MCF 10A (cell line): ENCODE data around the gene INAFM2. TPM values are rescaled to one million over a fixed set of nuclear protein-coding genes. Genes with fewer than 3 reads are reported as not detected.
A peak's percentile ranks its signal among the peaks of the same experiment; 100 is the strongest.

Source experiments
- BruUV-seq: library from RNA; stranded (reverse); fragments of 400-500 nt; replicated peaks from 2 replicates; lab custom pipeline; 2021; lab: Mats Ljungman, UMichigan
- CTCF ChIA-PET: fragments of 300-600 bp; sonication (Branson Sonifier 250); formaldehyde crosslinking; extraction: SDS; loops from one replicate; lab custom pipeline; 2021; ENCODE audit warnings: antibody characterized with exemption, inconsistent platforms; lab: Yijun Ruan, JAX
- POLR2A ChIA-PET: fragments of 300-600, 350-650 bp; sonication (Branson Sonifier 250); formaldehyde crosslinking; extraction: SDS; loops from one replicate; lab custom pipeline; 2020; ENCODE audit warnings: antibody characterized with exemption, inconsistent platforms; lab: Yijun Ruan, JAX
- DNase-seq: peaks from one replicate; pipeline ENCODE4 v3.0.0-alpha.2; 2018; ENCODE audit not compliant: unreplicated experiment
- H3K27ac Mint-ChIP-seq: one replicate; pipeline ENCODE4 v1.8.0; 2022; ENCODE audit warnings: mild to moderate bottlenecking, low read depth, mixed read lengths; ENCODE audit not compliant: unreplicated experiment
- H3K27me3 Mint-ChIP-seq: one replicate; pipeline ENCODE4 v1.8.0; 2022; ENCODE audit warnings: mixed read lengths; ENCODE audit not compliant: insufficient read depth, unreplicated experiment
- H3K36me3 Mint-ChIP-seq: one replicate; pipeline ENCODE4 v1.8.0; 2022; ENCODE audit warnings: mild to moderate bottlenecking, moderate library complexity, mixed read lengths; ENCODE audit not compliant: insufficient read depth, unreplicated experiment
- H3K4me1 Mint-ChIP-seq: one replicate; pipeline ENCODE4 v1.8.0; 2022; ENCODE audit warnings: mixed read lengths; ENCODE audit not compliant: insufficient read depth, unreplicated experiment
- H3K4me3 Mint-ChIP-seq: one replicate; pipeline ENCODE4 v1.8.0; 2022; ENCODE audit warnings: mild to moderate bottlenecking, moderate library complexity, mixed read lengths; ENCODE audit not compliant: unreplicated experiment
- H3K9me3 Mint-ChIP-seq: one replicate; pipeline ENCODE4 v1.8.0; 2022; ENCODE audit warnings: mixed read lengths; ENCODE audit not compliant: unreplicated experiment
- intact Hi-C: fragments of 100-400 bp; cut with micrococcal nuclease; formaldehyde crosslinking; loops from 2 replicates; pipeline ENCODE4 v1.14.1; 2022
- total RNA-seq: library from RNA; stranded (reverse); gene quantifications from 2 replicates; pipeline ENCODE4 v1.2.3, GENCODE V29; 2022
- TF ChIP-seq, protein P1 (sequence below): fragments of 200-600 bp; IDR thresholded peaks from one replicate; pipeline ENCODE4 v1.8.0; 2022; ENCODE audit warnings: antibody characterized with exemption, mild to moderate bottlenecking; ENCODE audit not compliant: unreplicated experiment

Gene INAFM2
- total RNA-seq, 1 experiment from 2014 or later, result 15.7 TPM

GRCh38 chr15:40286794-40287193, 36.7 kb upstream of the INAFM2 start:
- TF ChIP-seq, protein P1, sequence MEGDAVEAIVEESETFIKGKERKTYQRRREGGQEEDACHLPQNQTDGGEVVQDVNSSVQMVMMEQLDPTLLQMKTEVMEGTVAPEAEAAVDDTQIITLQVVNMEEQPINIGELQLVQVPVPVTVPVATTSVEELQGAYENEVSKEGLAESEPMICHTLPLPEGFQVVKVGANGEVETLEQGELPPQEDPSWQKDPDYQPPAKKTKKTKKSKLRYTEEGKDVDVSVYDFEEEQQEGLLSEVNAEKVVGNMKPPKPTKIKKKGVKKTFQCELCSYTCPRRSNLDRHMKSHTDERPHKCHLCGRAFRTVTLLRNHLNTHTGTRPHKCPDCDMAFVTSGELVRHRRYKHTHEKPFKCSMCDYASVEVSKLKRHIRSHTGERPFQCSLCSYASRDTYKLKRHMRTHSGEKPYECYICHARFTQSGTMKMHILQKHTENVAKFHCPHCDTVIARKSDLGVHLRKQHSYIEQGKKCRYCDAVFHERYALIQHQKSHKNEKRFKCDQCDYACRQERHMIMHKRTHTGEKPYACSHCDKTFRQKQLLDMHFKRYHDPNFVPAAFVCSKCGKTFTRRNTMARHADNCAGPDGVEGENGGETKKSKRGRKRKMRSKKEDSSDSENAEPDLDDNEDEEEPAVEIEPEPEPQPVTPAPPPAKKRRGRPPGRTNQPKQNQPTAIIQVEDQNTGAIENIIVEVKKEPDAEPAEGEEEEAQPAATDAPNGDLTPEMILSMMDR, result no peak
- ChIA-PET CTCF (interaction anchor here (0.5 to 9.5 kb wide), 7 partner anchors 10 to 135 kb away, joined by 4 to 101 read pairs (median 5); partner anchors contain the start of gene CCDC9B), POLR2A (interaction anchor here (0.7 kb wide), 1 partner anchor 248 kb away, joined by 3 read pairs; the partner anchor contains the start of gene SRP14)
- DNase-seq, result no peak
- no peaks in the 10 kb centered on the region for H3K9me3 Mint-ChIP-seq
- H3K27me3 Mint-ChIP-seq, result no peaks in the 10 kb centered on the region
- no TSS peak for BruUV-seq
- H3K4me1 Mint-ChIP-seq, result peaks cover 4% of the 10 kb centered on the region
- no peak overlapping the region for H3K4me3 Mint-ChIP-seq
- peaks cover 4% of the 10 kb centered on the region for H3K36me3 Mint-ChIP-seq
- intact Hi-C loops, result no loop called here
- H3K27ac Mint-ChIP-seq, result no peak overlapping the region

DNA sequence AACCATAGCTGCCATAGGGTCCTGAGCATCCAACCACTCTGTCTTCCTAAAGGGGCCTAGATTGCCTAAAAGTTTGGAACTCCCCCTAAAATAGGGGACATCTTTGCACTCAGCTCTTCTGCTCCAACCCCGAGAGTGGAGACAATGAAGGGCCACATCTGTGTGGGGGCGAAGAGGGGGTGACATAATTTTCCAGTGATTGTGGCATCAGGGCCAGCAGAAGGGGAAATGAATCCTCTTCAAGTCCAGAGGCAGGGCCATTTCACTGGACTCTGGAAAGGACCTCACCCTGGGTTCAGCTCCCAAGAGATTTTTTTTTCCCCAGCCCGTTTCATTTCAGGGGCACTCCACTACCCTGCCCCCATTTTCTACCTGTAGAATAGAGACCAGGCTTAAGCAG, 36.0 kb upstream of the INAFM2 start:
- POLR2A ChIA-PET, result interaction anchor here (0.7 kb wide), 1 partner anchor 248 kb away, joined by 3 read pairs; the partner anchor contains the start of gene SRP14

DNA sequence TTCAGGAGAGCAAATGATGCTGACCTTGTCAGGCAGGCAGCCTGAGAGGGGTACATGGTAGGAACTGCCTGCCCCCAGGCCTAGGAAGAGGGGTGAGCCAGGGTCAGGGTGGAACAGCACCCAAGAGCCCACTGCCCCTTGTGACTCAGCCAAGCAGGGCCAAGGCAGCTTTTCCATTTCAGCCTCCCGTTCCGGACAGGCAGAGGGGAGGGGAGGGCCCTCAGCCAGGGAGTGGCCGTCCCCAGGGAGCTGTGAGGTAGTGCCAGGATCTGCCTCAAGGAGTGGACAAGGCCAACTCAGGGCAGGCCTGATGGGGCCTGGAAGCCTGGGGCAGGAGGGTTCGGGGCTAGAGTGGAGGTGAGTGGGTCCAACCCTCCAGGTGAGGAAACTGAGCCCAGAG, 35.5 kb upstream of the INAFM2 start:
- TF ChIP-seq, protein P1, result no peak
- no TSS peak for BruUV-seq
- intact Hi-C loops, result no loop called here
- Mint-ChIP-seq H3K4me3 (no peak overlapping the region), H3K9me3 (no peaks in the 10 kb centered on the region), H3K27ac (no peak overlapping the region), H3K27me3 (no peaks in the 10 kb centered on the region), H3K36me3 (peaks cover 4% of the 10 kb centered on the region), H3K4me1 (peaks cover 4% of the 10 kb centered on the region)
- no peak for DNase-seq
- ChIA-PET POLR2A (no interaction called here), CTCF (interaction anchor here (1.3 to 9.5 kb wide), 8 partner anchors 11 to 134 kb away, joined by 4 to 101 read pairs (median 18); partner anchors contain the start of genes CCDC9B and PLCB2)

More for the DNA sequence above, 36.0 kb upstream of the INAFM2 start:
- H3K4me3 Mint-ChIP-seq, result no peak overlapping the region
- no peak overlapping the region for H3K27ac Mint-ChIP-seq
- CTCF ChIA-PET, result interaction anchor here (1.3 to 9.5 kb wide), 5 partner anchors 11 to 70 kb away, joined by 4 to 101 read pairs (median 21); partner anchors contain the start of gene CCDC9B
- H3K4me1 Mint-ChIP-seq, result peaks cover 4% of the 10 kb centered on the region
- H3K9me3 Mint-ChIP-seq, result no peaks in the 10 kb centered on the region
- no TSS peak for BruUV-seq
- peaks cover 4% of the 10 kb centered on the region for H3K36me3 Mint-ChIP-seq
- TF ChIP-seq, protein P1, result no peak
- intact Hi-C loops, result no loop called here
- H3K27me3 Mint-ChIP-seq, result no peaks in the 10 kb centered on the region
- DNase-seq, result no peak

DNA sequence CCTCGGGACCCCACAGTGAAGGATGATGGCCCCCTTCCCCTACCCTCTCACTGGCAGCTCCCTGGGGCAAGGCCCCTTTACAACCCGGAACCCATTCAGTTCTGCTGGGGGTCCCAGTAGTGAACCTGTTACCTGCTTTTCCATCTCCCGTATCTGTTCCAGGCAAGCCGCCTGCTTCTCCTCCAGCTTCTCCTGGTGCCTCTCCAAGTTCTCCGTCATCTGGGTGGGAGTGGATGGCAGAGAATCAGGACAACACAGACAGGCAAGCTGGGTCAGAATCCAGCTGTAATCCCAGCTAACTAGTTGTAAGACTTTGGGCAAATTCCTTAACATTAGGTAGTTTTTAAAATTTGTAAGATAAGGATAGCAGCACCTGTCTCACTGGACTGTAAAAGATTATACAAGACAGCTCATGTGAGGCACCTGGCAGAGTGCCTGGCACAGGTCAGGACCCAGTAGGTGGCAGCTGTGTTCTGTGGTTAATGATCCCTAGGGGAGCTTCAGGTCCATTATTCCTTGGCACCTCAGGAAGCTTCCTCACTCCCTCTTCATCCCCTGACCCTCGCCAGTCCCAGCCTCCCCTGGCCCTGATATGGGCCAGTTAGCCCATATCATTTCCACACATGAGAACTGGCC, 34.2 kb upstream of the INAFM2 start:
- Mint-ChIP-seq H3K9me3 (no peaks in the 10 kb centered on the region), H3K36me3 (peaks cover 4% of the 10 kb centered on the region), H3K4me3 (no peak overlapping the region), H3K27ac (no peak overlapping the region), H3K27me3 (no peaks in the 10 kb centered on the region), H3K4me1 (peaks cover 4% of the 10 kb centered on the region)
- no TSS peak for BruUV-seq
- TF ChIP-seq, protein P1, result peak; percentile 12
- intact Hi-C loops, result loop anchor here (1.0 kb wide), 1 partner anchor 24 kb away; no protein-coding TSS in a partner anchor
- ChIA-PET CTCF (interaction anchor here (0.7 to 9.5 kb wide), 19 partner anchors 12 to 167 kb away, joined by 3 to 101 read pairs (median 6); partner anchors contain the start of genes CCDC9B and PLCB2), POLR2A (interaction anchor here (1.0 to 1.5 kb wide), 6 partner anchors 37 to 132 kb away, joined by 3 to 5 read pairs (median 3); no protein-coding TSS in a partner anchor)
- DNase-seq, result peak; percentile 58
